Mesenchymal stem cell (in vitro differentiated cells and primary cell): ENCODE data around the gene SPOCD1. TPM values are rescaled to one million over a fixed set of nuclear protein-coding genes. Genes with fewer than 3 reads are reported as not detected.

ENCODE experiments used
- DNase-seq: peaks from one replicate; pipeline ENCODE4 v3.0.0-alpha.2; 2013
- H2AFZ ChIP-seq: one replicate; pipeline ENCODE4 v1.6.1; 2013; ENCODE audit warnings: low read depth, mild to moderate bottlenecking, control low read depth, inconsistent platforms, low read length, moderate library complexity
- H2AK5ac ChIP-seq: 2 replicates; pipeline ENCODE4 v1.6.1; 2013; ENCODE audit warnings: low read length, moderate library complexity, mild to moderate bottlenecking, inconsistent platforms; ENCODE audit not compliant: severe bottlenecking
- H2BK120ac ChIP-seq: one replicate; pipeline ENCODE4 v1.6.1; 2013; ENCODE audit warnings: low read depth, mild to moderate bottlenecking, inconsistent platforms, low read length, moderate library complexity
- H2BK12ac ChIP-seq, 2 experiments: one replicate each; pipeline ENCODE4 v1.6.1; 2013; ENCODE audit warnings: inconsistent platforms in 2 of 2, low read length in 2 of 2, mild to moderate bottlenecking in 2 of 2, moderate library complexity in 2 of 2, control low read depth in 1 of 2
- H2BK15ac ChIP-seq: one replicate; pipeline ENCODE4 v1.6.1; 2013; ENCODE audit warnings: mild to moderate bottlenecking, low read depth, inconsistent platforms; ENCODE audit not compliant: poor library complexity, severe bottlenecking
- H2BK5ac ChIP-seq: 2 replicates; pipeline ENCODE4 v1.6.1; 2013; ENCODE audit warnings: low read depth, mild to moderate bottlenecking, low read length, control low read depth, inconsistent platforms; ENCODE audit not compliant: poor library complexity, severe bottlenecking
- H3K14ac ChIP-seq, 2 experiments: one replicate each; pipeline ENCODE4 v1.6.1; 2013; ENCODE audit warnings: inconsistent platforms in 2 of 2, low read length in 2 of 2, control low read depth in 1 of 2, mild to moderate bottlenecking in 1 of 2, moderate library complexity in 1 of 2
- H3K18ac ChIP-seq, 2 experiments: one replicate each; pipeline ENCODE4 v1.6.1; 2013; ENCODE audit warnings: inconsistent platforms in 2 of 2, low read length in 2 of 2, control low read depth in 1 of 2, low read depth in 1 of 2, mild to moderate bottlenecking in 1 of 2
- H3K23ac ChIP-seq, 2 experiments: one replicate each; pipeline ENCODE4 v1.6.1; 2013; ENCODE audit warnings: inconsistent platforms in 2 of 2, low read length in 2 of 2, mild to moderate bottlenecking in 2 of 2, moderate library complexity in 2 of 2, control low read depth in 1 of 2
- H3K27ac ChIP-seq: 2 replicates; pipeline ENCODE4 v1.5.1; 2013; ENCODE audit warnings: mild to moderate bottlenecking, moderate library complexity, low read length, control low read depth, inconsistent platforms; ENCODE audit not compliant: poor library complexity, severe bottlenecking
- H3K27me3 ChIP-seq, 2 experiments: 2 replicates each; pipeline versions ENCODE4 v1.6.1 to v1.7.0; 2013; ENCODE audit warnings: low read length in 2 of 2, mild to moderate bottlenecking in 2 of 2, moderate library complexity in 2 of 2, control low read depth in 1 of 2, inconsistent platforms in 1 of 2; ENCODE audit not compliant: control insufficient read depth in 1 of 2, insufficient read depth in 1 of 2
- H3K36me3 ChIP-seq, 2 experiments: 2 replicates each; pipeline versions ENCODE4 v1.6.1 to v1.7.0; 2013; ENCODE audit warnings: low read length in 2 of 2, control low read depth in 1 of 2, inconsistent platforms in 1 of 2, low read depth in 1 of 2, mild to moderate bottlenecking in 1 of 2; ENCODE audit not compliant: insufficient read depth in 2 of 2, control insufficient read depth in 1 of 2
- H3K4ac ChIP-seq, 2 experiments: one replicate each; pipeline ENCODE4 v1.6.1; 2013; ENCODE audit warnings: inconsistent platforms in 2 of 2, low read length in 2 of 2, mild to moderate bottlenecking in 2 of 2, moderate library complexity in 2 of 2, control low read depth in 1 of 2, low read depth in 1 of 2
- H3K4me1 ChIP-seq: 2 replicates; pipeline ENCODE4 v1.6.1; 2013; ENCODE audit warnings: low read depth, low read length, control low read depth; ENCODE audit not compliant: control insufficient read depth, insufficient read depth
- H3K4me2 ChIP-seq: 2 replicates; pipeline ENCODE4 v1.6.1; 2013; ENCODE audit warnings: low read length, mild to moderate bottlenecking, inconsistent platforms; ENCODE audit not compliant: poor library complexity, severe bottlenecking
- H3K4me3 ChIP-seq, 2 experiments: 2 replicates each; pipeline versions ENCODE4 v1.5.1 to v1.7.0; 2013; ENCODE audit warnings: low read length in 2 of 2, mild to moderate bottlenecking in 2 of 2, control low read depth in 1 of 2, low read depth in 1 of 2; ENCODE audit not compliant: insufficient read depth in 1 of 2
- H3K79me1 ChIP-seq: replicated peaks from 2 replicates; pipeline ENCODE4 v1.6.1; 2013; ENCODE audit warnings: mild to moderate bottlenecking, control low read depth, low read length, inconsistent platforms; ENCODE audit not compliant: poor library complexity, severe bottlenecking
- H3K9ac ChIP-seq: 2 replicates; pipeline ENCODE4 v1.7.0; 2013; ENCODE audit warnings: mild to moderate bottlenecking, low read length, moderate library complexity
- H3K9me3 ChIP-seq: 2 replicates; pipeline ENCODE4 v1.7.0; 2013; ENCODE audit warnings: mild to moderate bottlenecking, low read length; ENCODE audit not compliant: control insufficient read depth
- H4K8ac ChIP-seq: one replicate; pipeline ENCODE4 v1.6.1; 2013; ENCODE audit warnings: inconsistent platforms, mild to moderate bottlenecking, low read length, moderate library complexity
- H4K91ac ChIP-seq: one replicate; pipeline ENCODE4 v1.6.1; 2013; ENCODE audit warnings: mild to moderate bottlenecking, low read length, inconsistent platforms
- WGBS: methylation state at CpG from one replicate; pipeline ENCODE4 v1.1.7; 2013; ENCODE audit warnings: mixed read lengths; 5-methylcytosine and 5-hydroxymethylcytosine counted together
- small RNA-seq: library from polyadenylated mRNA; stranded (forward); fragments of <200 nt; extraction: miRNeasy Mini kit (QIAGEN cat#:217004); gene quantifications from one replicate; pipeline ENCODE3, GENCODE V24; 2013; ENCODE audit warnings: low read depth

Gene SPOCD1

DNA sequence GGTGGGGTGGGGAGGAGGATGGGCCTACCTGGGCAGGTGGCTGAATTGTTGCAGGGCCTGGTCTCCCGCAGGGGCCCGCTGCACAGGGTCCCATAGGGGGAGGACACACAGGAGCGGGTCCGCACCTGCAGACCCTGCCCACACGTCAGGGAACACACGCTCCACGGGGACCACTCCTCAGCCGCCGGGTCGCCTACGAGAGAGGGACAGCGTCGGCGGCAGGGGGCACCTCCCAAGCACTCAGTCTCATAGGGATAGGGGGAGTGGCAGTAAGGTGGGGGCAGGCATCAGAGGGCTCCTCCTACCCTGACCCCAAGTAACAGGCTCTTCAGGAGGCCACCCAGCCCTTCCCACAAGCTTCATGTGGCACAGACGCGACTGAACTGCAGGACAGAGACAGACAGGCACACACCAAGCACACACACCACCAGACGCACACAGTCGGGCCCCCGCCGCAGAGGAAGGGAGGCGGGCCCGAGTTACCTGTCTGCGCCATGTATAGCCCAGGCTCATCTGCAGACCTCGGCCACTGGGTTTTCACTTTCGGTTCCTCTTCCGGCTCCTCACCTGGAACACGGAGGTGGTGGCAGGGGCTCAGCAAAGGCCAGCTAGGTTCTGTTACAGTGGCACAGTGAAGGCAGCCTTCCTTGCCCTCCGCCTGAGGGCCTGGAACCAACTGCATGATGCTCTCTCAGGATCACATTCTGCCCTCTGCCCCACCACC lies 71.5 kb downstream of the SPOCD1 start:
- H3K4ac ChIP-seq: peak overlapping the region in 1 of 2 experiments; percentile 41
- H4K91ac ChIP-seq: no peak overlapping the region
- H2AK5ac ChIP-seq: no peak overlapping the region
- peaks cover 5 to 29% of the 10 kb centered on the region in 2 experiments for H3K27me3 ChIP-seq
- peaks cover 15% of the 10 kb centered on the region for H3K4me1 ChIP-seq
- no peak overlapping the region for H3K4me3 ChIP-seq
- peaks cover 0 to 8% of the 10 kb centered on the region in 2 experiments for H3K36me3 ChIP-seq
- no peak overlapping the region for H3K4me2 ChIP-seq
- H3K9ac ChIP-seq: no peak overlapping the region
- H2BK5ac ChIP-seq: no peak overlapping the region
- no peak overlapping the region for H2BK12ac ChIP-seq
- no peak overlapping the region for H3K27ac ChIP-seq
- no peaks in the 10 kb centered on the region for H3K9me3 ChIP-seq
- no peak overlapping the region for H3K14ac ChIP-seq
- no peak overlapping the region for H2AFZ ChIP-seq
- peak overlapping the region; percentile 21 for H2BK15ac ChIP-seq
- 88% methylated on average over 28 of the region's 28 CpGs for WGBS
- no peak overlapping the region for H3K18ac ChIP-seq
- no peak overlapping the region for H4K8ac ChIP-seq
- no peaks in the 10 kb centered on the region for H3K79me1 ChIP-seq
- no peak overlapping the region for H2BK120ac ChIP-seq
- H3K23ac ChIP-seq: no peak overlapping the region
- no peak for DNase-seq

DNA sequence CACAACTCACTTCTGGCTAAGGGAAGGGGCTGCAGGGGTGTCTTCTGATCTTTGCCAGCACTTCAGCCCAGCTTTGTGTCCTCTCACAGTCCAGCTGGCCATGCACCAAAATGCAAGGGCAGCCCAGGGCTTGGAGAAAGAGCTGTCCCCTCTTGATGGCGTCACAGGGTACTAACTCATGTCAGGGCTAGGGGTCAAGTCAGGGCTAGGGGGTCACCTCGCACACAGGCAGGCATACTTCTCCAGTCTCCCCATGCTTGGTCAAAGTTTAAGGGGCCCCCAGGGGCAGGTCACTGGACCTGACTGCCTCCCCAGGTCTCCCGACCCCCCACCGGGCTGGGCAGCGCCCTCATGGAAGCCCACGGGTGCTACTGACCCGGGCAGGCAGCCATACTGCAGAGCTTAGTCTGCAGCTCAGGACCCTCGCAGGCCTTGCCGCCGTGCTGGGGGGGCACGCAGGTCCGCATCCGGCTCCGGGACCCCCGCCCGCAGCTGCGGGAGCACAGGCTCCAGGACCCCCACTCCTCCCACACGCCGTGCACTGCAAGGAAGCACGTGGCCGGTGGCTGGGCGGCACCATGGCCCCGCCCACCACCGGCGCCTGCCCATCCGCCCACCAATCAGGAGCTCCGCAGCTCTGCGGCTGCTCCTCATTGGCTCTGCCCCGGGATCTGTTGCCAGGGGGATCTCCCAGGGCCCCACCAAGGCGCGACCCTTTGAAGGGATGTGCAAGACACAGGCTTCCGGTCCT lies 73.2 kb downstream of the SPOCD1 start:
- H2AFZ ChIP-seq: no peak overlapping the region
- H3K27me3 ChIP-seq: peaks cover 5 to 19% of the 10 kb centered on the region in 2 experiments
- H3K9ac ChIP-seq: no peak overlapping the region
- no peak overlapping the region for H3K27ac ChIP-seq
- WGBS: 89% methylated on average over 32 of the region's 32 CpGs
- no peak overlapping the region for H2BK5ac ChIP-seq
- no peaks in the 10 kb centered on the region for H3K9me3 ChIP-seq
- H3K4me1 ChIP-seq: peaks cover 15% of the 10 kb centered on the region
- no peak overlapping the region for H2BK120ac ChIP-seq
- no peaks in the 10 kb centered on the region for H3K79me1 ChIP-seq
- H2BK15ac ChIP-seq: peak overlapping the region; percentile 26
- H3K4me2 ChIP-seq: no peak overlapping the region
- H3K14ac ChIP-seq: no peak overlapping the region
- H3K23ac ChIP-seq: no peak overlapping the region
- no peak overlapping the region for H4K91ac ChIP-seq
- H3K4ac ChIP-seq: no peak overlapping the region
- no peak overlapping the region for H2BK12ac ChIP-seq
- H3K18ac ChIP-seq: no peak overlapping the region
- H3K36me3 ChIP-seq: peaks cover 0 to 8% of the 10 kb centered on the region in 2 experiments
- H4K8ac ChIP-seq: no peak overlapping the region
- no peak overlapping the region for H3K4me3 ChIP-seq
- H2AK5ac ChIP-seq: no peak overlapping the region
- DNase-seq: no peak

Small RNAs within 50 kb of the gene (small RNA-seq; reads per million reads assigned to genes)
- not detected for gene MIR4254
